Measurements from ENCODE around the gene LRRFIP2. TPM values are rescaled to one million over a fixed set of nuclear protein-coding genes. Genes with fewer than 3 reads are reported as not detected.
"Not testable (repeated sequence)": the region's sequence is repeated elsewhere in the genome, so short reads cannot be mapped to it uniquely, and the experiment has no call there.

The LRRFIP2 gene
- total RNA-seq, 1 donor from 2014 or later = 36.4 TPM

DNA sequence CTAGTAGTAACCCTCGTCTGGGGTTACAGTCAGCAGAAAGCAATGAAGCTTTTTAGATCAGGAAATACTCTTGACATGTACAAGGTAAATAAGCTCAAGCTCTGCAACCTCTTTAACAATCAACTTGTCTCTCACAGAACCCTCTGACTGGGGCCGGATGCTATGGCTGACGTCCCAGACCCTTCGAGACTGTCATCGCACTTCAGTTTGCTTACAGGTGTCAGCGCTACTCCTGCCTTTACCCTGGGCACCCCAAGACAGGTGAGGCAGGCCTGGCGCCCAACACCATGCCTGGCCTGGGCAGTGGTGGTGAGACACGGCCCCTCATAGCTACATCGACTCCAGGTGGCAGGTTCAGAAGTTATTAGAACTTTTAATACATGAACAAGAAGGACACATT, 30.6 kb downstream of the LRRFIP2 start:
- no peak for DNase-seq (ENCODE audit: low spot score)

DNA sequence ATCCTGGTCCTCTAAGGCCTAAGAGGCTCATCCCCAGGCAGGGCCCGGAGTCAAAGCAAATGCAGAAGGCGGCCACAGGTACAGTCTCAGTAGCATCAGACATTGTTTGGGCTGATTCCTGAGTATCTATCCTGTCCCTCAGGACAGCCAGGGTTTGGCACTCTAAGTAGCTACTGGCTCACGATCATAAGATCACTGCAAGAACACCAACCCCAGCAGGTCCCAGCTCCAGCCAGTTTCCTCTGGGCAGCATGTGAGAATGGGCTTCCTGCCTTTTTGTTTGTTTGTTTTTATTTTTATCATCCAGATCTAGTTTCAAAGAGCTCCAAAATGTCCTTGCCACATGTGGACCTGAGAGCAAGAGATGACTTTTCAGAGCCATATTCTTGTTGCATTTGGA, 32.7 kb downstream of the LRRFIP2 start:
- DNase-seq (ENCODE audit: low spot score) = no peak

GRCh38 chr3:37140899-37141541, 33.4 kb downstream of the LRRFIP2 start:
- DNase-seq (ENCODE audit: low spot score) = no peak

DNA sequence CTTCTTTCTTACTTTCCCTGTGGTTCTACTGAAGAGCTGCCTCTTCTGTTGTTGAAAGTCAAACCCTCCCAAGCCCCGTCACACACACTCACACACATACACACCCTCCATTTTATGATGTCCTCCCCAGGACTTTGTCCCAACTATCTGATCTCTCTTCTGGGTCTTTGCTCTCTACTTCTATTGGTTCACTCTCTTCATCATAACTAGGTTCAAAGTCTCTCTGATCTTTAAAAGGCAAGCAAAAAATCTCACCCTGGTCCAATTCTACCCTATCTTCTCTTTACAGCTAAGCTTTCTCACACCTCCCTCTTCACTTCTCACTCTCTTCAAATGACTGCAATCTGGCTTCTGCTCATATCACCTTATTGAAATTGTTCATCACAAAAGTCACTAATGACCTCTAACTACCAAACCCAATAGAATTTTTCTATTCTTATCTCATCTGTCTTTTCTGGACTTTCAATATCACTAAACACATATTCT, 34.8 kb downstream of the LRRFIP2 start:
- DNase-seq (ENCODE audit: low spot score) = no peak

GRCh38 chr3:37138816-37139215, 35.6 kb downstream of the LRRFIP2 start:
- DNase-seq (ENCODE audit: low spot score) = no peak

GRCh38 chr3:37137516-37137915, 36.9 kb downstream of the LRRFIP2 start:
- DNase-seq (ENCODE audit: low spot score) = no peak

DNA sequence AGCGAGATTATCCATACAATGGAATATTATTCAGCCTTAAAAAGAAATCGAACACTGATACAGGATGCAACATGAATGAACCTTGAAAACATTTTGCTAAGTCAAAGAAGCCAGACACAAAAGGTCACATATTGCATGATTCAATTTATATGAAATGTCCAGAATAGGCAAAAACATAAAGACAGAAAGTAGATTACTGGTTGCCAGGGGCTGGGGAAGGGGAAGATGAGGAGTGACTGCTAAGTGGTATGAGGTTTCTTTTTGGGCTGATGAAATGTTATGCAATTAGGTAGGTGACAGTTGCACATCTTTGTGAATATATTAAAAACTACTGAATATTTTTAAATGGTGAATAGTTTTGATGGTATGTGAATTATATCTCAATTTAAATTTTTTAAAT, 38.3 kb downstream of the LRRFIP2 start:
- no peak for DNase-seq (ENCODE audit: low spot score)

DNA sequence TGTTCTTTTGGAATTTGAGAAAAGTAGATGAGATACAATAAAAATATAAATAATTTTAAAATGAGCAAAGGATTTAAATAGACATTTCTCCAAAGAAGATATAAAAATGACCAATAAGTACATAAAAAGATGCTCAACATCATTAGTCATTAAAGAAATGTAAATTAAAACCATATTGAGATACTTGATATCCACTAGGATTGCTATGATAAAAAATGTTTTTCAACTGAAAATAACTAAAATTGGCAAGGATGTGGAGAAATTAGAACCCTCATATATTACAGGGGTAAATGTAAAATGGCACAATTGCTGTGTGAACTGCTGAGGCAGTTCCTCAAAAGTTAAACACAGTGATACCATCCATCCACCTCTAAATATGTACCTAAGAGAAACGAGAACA, 38.8 kb downstream of the LRRFIP2 start:
- DNase-seq (ENCODE audit: low spot score) = no peak

DNA sequence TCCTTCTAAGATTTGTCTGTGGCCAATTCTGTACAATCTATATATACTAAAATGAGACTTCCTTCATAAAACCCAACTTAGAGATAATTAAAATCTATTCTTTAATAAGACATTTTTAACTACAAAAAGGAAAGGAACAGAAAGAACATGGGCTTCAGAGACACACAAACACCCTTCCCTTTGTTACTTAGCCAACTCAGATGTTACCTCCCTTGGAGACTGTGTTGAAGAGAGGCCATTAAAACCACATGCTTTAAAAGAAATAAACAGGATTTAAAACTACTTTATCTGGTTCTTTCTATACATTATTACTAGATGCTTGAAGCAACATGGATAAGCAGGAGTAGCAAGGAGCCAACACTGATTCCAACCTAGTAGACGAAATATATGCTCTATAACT, 42.0 kb downstream of the LRRFIP2 start:
- no peak for DNase-seq (ENCODE audit: low spot score)

DNA sequence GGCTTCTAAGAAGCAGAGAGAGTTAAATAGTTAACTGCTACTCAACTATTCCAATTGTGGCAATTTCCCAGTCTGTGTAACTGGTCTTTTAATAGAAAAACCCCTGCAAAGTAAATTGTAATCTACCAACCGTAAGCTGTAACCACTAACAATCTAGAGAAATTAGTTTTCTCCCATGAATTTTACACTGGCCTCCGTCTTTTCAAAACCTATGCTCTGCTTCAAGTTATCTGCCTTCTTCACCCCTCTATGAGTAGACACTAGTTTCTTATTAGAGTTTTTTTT, 42.6 kb downstream of the LRRFIP2 start:
- DNase-seq (ENCODE audit: low spot score) = no peak

DNA sequence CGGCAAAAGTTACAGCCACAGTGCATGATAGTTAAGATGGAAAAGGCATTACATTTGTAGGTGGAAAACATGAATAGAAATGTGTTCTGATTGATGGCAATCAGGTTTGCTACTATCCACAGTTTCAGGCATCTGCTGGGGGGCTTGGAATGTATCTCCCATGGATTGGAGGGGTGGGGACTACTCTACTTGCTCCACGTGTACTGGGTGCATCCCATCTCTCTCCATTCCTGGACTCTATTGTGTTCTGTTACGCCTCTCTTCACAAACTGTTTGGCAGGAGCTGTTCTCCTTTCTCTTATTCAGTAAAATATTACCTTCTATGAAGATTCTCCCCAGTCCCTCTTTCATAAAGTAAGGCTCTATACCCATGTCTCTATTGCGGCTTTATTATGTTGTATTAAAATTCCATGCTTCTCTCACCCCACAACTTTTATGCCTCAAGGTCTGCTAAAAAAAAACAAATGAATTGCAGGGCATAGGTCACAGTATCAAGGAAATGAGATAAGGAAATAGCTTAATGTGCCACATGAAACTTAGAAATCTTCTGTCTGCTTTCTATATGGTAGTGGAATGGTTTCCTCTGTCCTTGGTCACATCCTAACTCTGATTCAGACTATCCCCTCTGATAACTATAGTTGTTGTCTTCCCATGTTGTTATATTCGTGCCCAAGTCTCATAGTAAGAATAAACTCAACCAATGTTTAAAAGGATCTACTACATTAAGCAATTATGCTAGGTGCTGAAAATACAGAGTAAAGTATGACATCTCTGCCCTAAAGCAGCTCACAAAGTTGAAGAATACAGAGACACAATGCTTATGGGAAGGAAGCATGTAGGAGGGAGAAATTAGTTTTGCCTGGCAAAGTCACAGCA, 43.2 kb downstream of the LRRFIP2 start:
- DNase-seq (ENCODE audit: low spot score) = no peak

- no peak for DNase-seq (ENCODE audit: low spot score)
Observed at GRCh38 chr3:37130448-37130847, 43.9 kb downstream of the LRRFIP2 start.

DNA sequence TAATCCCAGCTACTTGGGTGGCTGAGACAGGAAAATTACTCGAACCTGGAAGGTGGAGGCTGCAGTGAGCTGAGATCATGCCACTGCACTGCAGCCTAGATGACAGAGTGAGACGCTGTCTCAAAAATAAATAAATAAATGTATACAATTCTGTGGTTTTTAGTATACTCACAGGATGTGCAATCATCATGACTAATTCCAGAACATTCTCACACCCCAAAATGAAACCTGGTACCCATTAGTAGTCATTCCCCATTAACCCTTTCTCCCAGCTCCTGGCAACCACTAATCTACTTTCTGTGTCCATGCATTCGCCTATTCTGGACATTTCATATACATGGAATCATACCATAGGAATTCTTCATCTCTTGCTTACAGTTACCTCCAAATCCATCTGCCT, 44.5 kb downstream of the LRRFIP2 start:
- no peak for DNase-seq (ENCODE audit: low spot score)

- no peak for DNase-seq (ENCODE audit: low spot score)
Observed at GRCh38 chr3:37127340-37127739, 47.0 kb downstream of the LRRFIP2 start.

- DNase-seq (ENCODE audit: low spot score) = no peak
Observed at GRCh38 chr3:37126856-37127255, 47.5 kb downstream of the LRRFIP2 start.

GRCh38 chr3:37125195-37126073, 48.9 kb downstream of the LRRFIP2 start:
- DNase-seq (ENCODE audit: low spot score) = no peak

GRCh38 chr3:37124435-37124834, 49.9 kb downstream of the LRRFIP2 start:
- DNase-seq (ENCODE audit: low spot score) = peak; percentile 70

DNA sequence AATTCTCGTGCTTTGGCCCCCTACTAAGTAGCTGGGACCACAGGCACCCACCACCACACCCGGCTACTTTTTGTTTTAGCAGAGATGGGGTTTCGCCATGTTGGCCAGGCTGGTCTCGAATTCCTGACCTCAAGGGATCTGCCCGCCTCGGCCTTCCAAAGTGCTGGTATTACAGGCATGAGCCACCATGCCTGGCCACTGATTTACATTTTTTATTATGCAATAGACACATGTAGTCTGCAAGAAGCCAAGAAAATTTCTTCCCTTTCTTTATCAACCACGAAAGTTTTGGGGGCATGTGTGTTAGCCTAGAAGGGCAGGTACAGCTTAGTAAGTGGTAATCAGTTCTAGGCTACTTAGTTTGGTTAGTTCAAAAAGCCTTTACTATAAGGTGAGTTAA, 51.1 kb downstream of the LRRFIP2 start:
- no peak for DNase-seq (ENCODE audit: low spot score)

DNA sequence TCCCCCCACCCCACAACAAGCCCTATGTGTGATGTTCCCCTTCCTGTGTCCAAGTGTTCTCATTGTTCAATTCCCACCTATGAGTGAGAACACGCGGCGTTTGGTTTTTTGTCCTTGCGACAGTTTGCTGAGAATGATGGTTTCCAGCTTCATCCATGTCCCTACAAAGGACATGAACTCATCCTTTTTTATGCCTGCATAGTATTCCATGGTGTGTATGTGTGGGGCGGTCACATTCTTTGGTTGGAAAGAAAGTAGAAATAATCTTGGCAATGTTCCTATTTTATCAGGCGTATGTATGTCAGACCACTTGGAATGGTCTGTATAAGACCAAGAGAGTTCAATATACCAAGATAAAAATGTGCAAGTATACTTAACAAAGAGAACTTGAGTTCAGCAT, 52.3 kb downstream of the LRRFIP2 start:
- not testable (repeated sequence) for DNase-seq (ENCODE audit: low spot score)

- no peak for DNase-seq (ENCODE audit: low spot score)
Observed at GRCh38 chr3:37118163-37118562, 56.2 kb downstream of the LRRFIP2 start.

DNA sequence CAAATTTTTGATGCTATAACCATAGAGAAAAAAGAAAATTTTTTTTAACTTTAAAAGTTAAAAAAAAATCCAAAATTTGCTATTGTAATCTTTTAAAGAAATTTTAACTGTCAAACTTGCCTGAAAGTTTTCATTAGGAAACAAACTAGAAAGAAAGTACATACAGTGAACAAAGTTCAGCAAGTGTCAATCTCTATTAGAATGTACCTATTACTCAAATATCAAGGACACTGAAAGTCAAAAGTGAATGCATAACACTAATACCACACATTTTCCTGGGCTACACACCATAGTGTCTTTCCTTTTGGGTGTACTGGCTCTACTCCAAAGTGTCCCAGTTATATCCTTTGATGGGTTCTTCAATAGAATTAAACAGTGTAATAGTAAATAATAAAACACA, 56.8 kb downstream of the LRRFIP2 start:
- no peak for DNase-seq (ENCODE audit: low spot score)

- no peak for DNase-seq (ENCODE audit: low spot score)
Observed at GRCh38 chr3:37116998-37117397, 57.4 kb downstream of the LRRFIP2 start.

Data from umbilical cord (tissue), 2 donors.